Ectodermal cell (in vitro differentiated cells): Measurements from ENCODE around the gene ANXA11. TPM values are rescaled to one million over a fixed set of nuclear protein-coding genes. Genes with fewer than 3 reads are reported as not detected.
"Not testable (repeated sequence)": the region's sequence is repeated elsewhere in the genome, so short reads cannot be mapped to it uniquely, and the experiment has no call there.

ENCODE experiments used
- H3K27ac ChIP-seq: 2 replicates; pipeline ENCODE4 v1.7.0; 2013; ENCODE audit warnings: mild to moderate bottlenecking, low read depth, low read length; ENCODE audit not compliant: insufficient read depth, poor library complexity, severe bottlenecking
- H3K27me3 ChIP-seq: 2 replicates; pipeline ENCODE4 v1.7.0; 2013; ENCODE audit warnings: mild to moderate bottlenecking, low read length; ENCODE audit not compliant: insufficient read depth, control insufficient read depth, poor library complexity, severe bottlenecking
- H3K36me3 ChIP-seq: one replicate; pipeline ENCODE4 v1.7.0; 2013; ENCODE audit warnings: low read length; ENCODE audit not compliant: control insufficient read depth, insufficient read depth
- H3K4me1 ChIP-seq: one replicate; pipeline ENCODE4 v1.7.0; 2013; ENCODE audit warnings: low read length; ENCODE audit not compliant: control insufficient read depth, insufficient read depth
- H3K4me3 ChIP-seq: 2 replicates; pipeline ENCODE4 v1.7.0; 2013; ENCODE audit warnings: low read depth, low read length, control low read depth; ENCODE audit not compliant: insufficient read depth
- H3K9me3 ChIP-seq: 2 replicates; pipeline ENCODE4 v1.7.0; 2013; ENCODE audit warnings: mild to moderate bottlenecking, low read length, moderate library complexity; ENCODE audit not compliant: control insufficient read depth
- WGBS, 2 experiments: methylation state at CpG; one replicate each; pipeline ENCODE4 v1.1.7; 2013; ENCODE audit warnings: missing lambda C conversion rate in 2 of 2; 5-methylcytosine and 5-hydroxymethylcytosine counted together
- polyA plus RNA-seq, 4 experiments: library from polyadenylated mRNA; stranded (reverse); fragments of 50-300 nt; gene quantifications; one replicate each; pipeline ENCODE4 v1.2.3, GENCODE V29; 2013

Gene ANXA11
- polyA plus RNA-seq (2013, experiment 1 of 4), result 12.4 TPM
- polyA plus RNA-seq (2013, experiment 2 of 4), result 15.8 TPM
- 12.6 TPM for polyA plus RNA-seq (2013, experiment 3 of 4)
- 16.7 TPM for polyA plus RNA-seq (2013, experiment 4 of 4)

GRCh38 chr10:80205477-80206276 is at the start of gene ANXA11:
Gene ANXA11, minus strand, starts transcription at chr10:80205537. Its CDS starts 32,676 bp downstream, at chr10:80172861.
- WGBS, 2 experiments, result 6 to 8% methylated on average over 44 to 45 of the region's 45 CpGs
- no peak within 1 kb of the TSS for H3K27ac ChIP-seq
- peak within 1 kb of the TSS; percentile 58 for H3K4me3 ChIP-seq
- peaks cover 6% of the 10 kb centered on the region for H3K4me1 ChIP-seq
- H3K27me3 ChIP-seq, result peaks cover 53% of the 10 kb centered on the region
- no peaks in the 10 kb centered on the region for H3K9me3 ChIP-seq
- no peaks in the 10 kb centered on the region for H3K36me3 ChIP-seq

DNA sequence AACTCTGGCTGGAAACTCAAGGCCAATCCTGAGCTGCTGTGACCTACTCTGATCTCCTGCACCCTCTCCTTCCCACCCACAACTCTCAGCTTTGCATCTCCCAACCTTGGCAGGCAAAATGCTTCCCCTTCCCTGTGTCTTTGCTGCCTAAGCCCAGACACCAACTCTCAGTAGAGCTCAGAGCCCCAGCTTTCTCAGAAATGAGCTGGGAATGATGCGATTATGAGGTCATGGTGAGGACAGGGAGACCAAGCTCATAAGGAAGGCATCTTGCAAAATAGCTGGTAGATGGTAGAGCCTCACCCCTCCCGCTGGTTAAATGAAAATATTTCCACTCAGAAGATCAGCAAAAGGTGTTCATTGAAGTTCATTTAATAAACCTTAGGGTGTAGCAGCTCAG is 49.4 kb upstream of the ANXA11 start:
- H3K4me3 ChIP-seq, H3K27ac ChIP-seq, H3K9me3 ChIP-seq, H3K27me3 ChIP-seq, H3K4me1 ChIP-seq, H3K36me3 ChIP-seq: not testable (repeated sequence)
- WGBS, 2 experiments, result no CpG with 5 or more reads among the region's 2 CpGs

GRCh38 chr10:80253963-80254271 is 48.6 kb upstream of the ANXA11 start:
- not testable (repeated sequence) for H3K4me1 ChIP-seq, H3K27ac ChIP-seq, H3K27me3 ChIP-seq, H3K9me3 ChIP-seq, H3K36me3 ChIP-seq, H3K4me3 ChIP-seq
- WGBS, 2 experiments, result 73 to 80% methylated on average over 1 of the region's 1 CpG

- Histone ChIP-seq H3K27me3 (no peaks in the 10 kb centered on the region), H3K27ac (no peak overlapping the region), H3K4me3 (no peak overlapping the region), H3K9me3 (no peaks in the 10 kb centered on the region), H3K4me1 (peaks cover 3% of the 10 kb centered on the region), H3K36me3 (no peaks in the 10 kb centered on the region)
- 86 to 93% methylated on average over 5 of the region's 5 CpGs for WGBS, 2 experiments
Measured at GRCh38 chr10:80253266-80253962, 48.1 kb upstream of the ANXA11 start.

- Histone ChIP-seq H3K27me3 (no peaks in the 10 kb centered on the region), H3K36me3 (no peaks in the 10 kb centered on the region)
- WGBS, 2 experiments, result 90 to 92% methylated on average over 12 of the region's 12 CpGs
Measured at GRCh38 chr10:80252296-80252887, 47.1 kb upstream of the ANXA11 start.

DNA sequence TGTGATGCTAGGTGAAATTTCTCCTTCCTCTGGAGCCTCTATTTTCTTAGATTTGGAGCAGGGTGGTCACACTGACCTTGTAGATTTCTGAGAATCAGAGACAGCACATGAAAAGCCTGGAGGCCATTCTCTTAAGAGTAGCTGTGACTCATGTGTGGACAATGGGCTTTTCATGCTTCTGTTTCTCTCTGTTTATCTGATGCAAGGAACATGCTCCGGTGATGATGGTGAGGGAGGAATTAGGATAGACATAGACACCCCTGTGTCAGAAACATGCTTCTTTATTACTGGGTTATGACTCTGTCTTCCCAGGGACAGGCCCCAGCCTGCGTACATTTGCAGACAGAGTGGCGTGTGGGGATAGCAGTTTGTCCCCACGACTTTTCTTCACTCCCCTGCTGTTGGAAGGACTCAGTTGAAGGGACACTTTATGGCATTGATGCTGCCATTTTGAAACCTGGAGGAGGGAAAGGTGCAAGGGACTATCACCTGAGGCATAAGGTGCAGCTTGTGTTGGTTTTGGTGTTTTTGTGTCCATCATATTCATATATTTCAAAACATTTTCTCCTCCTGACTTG is 46.5 kb upstream of the ANXA11 start:
- not testable (repeated sequence) for H3K36me3 ChIP-seq, H3K27ac ChIP-seq, H3K4me1 ChIP-seq, H3K27me3 ChIP-seq, H3K4me3 ChIP-seq, H3K9me3 ChIP-seq
- whole genome bisulfite sequencing, 2 experiments, result 88% methylated on average over 3 of the region's 4 CpGs

More at GRCh38 chr10:80252296-80252887, 47.1 kb upstream of the ANXA11 start:
- Histone ChIP-seq H3K27ac (no peak overlapping the region), H3K4me1 (peaks cover 3% of the 10 kb centered on the region), H3K9me3 (no peaks in the 10 kb centered on the region), H3K4me3 (no peak overlapping the region)

GRCh38 chr10:80250399-80250798 is 45.1 kb upstream of the ANXA11 start:
- not testable (repeated sequence) for H3K9me3 ChIP-seq, H3K27me3 ChIP-seq, H3K4me3 ChIP-seq, H3K36me3 ChIP-seq, H3K4me1 ChIP-seq, H3K27ac ChIP-seq
- no CpG with 5 or more reads among the region's 1 CpG for WGBS, 2 experiments

DNA sequence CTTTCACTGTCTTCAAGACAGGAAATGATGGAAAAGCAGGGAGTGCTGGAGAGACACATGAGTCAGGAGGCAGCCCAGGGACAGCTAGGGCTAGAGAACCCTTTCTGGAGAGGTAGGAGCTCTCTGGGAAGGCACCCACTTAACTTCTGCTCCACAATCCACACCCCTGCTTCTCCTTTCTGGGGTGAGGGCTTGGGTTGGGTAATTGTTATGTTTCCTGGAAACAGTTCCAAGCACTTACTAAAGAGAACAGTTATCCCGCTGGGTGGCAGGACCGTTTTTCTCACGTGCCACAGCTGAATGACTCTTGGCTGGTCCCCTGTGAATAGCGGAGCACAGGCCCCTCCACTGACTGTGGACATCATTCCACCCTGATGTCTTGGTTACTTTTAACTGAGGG is 44.6 kb upstream of the ANXA11 start:
- H3K4me1 ChIP-seq, H3K36me3 ChIP-seq, H3K27ac ChIP-seq, H3K9me3 ChIP-seq, H3K4me3 ChIP-seq, H3K27me3 ChIP-seq: not testable (repeated sequence)
- no CpG with 5 or more reads among the region's 4 CpGs for WGBS, 2 experiments

DNA sequence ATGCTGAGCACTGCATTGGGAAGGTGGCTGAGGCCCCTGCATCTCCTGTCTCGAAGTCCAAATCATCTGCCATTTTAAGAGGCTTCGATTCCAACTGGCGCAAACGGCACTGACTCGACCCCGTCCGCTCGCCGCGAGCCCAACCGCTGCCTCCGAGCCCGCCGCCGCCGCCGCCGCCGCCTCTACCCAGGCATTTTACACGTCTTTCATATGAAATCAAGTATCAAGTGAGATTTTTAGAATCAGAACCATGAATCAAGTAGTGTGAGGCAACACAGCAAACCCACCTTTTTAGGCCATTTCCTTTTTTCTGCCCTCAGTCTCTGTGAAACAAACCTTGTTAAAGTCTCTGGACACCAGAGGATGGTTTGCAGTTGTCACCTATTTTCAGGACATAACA is 42.3 kb upstream of the ANXA11 start:
- H3K27ac ChIP-seq, H3K4me1 ChIP-seq, H3K4me3 ChIP-seq, H3K9me3 ChIP-seq, H3K36me3 ChIP-seq, H3K27me3 ChIP-seq: not testable (repeated sequence)
- 100% methylated on average over 1 of the region's 20 CpGs; no CpG with 5 or more reads in 1 of the 2 experiments for WGBS, 2 experiments

DNA sequence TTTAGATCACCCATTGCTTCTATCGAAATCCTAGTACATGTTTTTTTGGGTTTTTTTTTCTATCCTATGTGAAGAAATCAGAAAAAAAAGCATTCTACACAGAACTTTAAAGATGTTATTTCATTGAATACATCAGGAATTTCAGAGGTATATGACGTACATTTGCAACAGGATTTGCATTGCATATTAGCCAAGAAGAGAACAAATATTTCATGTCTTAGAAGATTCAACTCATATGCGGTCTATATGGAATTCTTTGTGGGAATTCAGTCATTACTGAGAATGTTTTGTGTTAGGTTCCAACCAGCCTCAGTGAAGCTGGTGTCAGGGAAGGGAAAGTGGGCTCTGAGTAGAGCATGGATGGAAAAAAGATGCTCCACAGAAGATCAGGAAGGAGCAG is 39.0 kb upstream of the ANXA11 start:
- H3K27ac ChIP-seq, H3K4me1 ChIP-seq, H3K9me3 ChIP-seq, H3K27me3 ChIP-seq, H3K4me3 ChIP-seq, H3K36me3 ChIP-seq: not testable (repeated sequence)
- WGBS, 2 experiments, result 93 to 100% methylated on average over 2 of the region's 3 CpGs
